Stimulated activated CD8-positive, alpha-beta memory T cell treated with anti-CD3 and anti-CD28 coated beads, Interleukin-12 subunit alpha, Interleukin-12 subunit beta, amount 100 ng/mL, for 1 hour (primary cell): ENCODE results near the gene FGFR4.

ENCODE experiments used
- DNase-seq: peaks from one replicate; pipeline ENCODE4 v3.0.0-alpha.2; 2020; ENCODE audit warnings: low read depth

The FGFR4 gene

DNA sequence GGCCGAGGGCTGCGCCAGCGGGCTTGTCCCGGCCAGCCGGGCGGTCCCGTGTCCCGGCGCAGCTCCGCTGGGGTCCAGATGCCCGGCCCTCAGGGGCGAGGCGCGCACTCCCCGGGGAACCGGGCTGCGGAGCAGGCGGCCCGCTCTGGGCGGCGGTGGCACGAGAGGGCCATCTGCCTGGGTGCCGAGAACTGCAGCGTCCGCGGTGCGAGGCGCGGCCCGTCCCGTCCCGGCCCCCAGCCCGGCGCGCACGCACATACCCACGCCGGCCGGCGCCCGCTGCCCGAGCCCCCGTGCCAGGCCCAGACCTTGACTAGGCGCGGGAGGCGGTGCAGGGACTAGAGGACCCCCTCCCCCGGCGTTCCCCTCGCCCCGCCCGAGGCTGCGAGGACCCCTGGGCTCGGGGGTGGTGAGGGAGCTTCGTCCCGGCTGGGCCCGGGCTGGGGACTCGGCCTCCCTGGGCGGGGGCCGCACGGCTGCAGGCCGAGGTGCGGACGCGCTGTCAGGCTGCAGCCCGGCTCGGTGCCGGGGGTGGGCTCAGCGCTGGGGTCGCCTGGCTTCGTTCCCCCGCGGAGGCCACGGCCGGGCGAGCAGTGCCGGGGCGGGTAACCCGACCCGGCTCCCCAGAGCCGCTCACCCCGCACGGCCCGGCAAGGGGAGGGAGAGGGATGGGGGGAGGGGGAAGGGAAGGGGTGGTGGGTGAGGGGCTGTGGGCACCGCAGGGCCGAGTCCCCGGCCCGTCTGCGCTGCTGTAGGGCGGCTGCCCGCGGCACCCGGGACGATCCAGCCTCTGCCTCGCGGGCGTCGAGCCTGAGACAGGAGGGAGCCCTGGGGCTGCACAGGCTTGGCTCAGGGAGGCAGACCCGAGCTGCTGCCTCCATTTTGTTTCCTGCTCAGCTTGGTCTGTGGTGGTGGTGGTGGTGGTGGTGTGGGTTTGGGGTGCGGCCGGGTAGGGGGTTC is 45.7 kb downstream of the FGFR4 start:
- no peak for DNase-seq

DNA sequence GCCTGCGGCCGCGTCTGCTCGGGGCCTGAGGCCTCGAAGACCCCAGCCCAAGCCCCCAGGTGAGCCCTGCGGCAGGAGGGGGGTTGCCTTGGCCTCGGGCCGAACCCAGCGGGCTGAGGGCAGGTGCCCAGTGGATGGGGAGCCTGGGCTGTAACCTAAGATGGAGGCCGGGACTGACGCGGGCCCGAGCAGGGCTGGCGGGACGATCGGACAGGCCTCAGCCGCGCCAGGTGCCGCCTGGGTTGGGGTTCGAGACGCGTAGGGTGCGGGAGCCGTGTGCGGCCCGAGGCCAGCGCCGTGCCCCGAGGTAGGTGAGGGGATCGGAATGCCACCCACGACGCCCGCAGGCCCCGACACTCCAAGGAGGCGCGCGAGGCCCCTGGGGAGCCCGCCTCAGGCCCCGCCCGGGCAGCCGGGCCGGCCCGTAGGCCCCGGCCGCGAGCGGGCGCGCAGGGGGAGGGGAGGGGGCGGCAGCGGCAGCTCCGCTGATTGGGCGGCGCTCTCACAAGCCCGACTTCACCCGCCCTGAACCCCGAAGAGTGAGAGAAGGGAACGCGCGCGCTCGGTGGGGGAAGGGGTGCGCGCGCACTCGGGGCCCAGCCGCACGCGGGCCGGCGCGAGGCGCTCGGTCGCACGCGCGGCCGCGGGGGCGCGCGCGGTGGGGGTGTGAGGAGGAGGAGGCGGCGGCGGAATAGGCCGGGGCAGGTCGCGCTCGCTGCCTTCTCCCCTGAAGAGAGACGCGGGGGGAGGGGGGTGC is 46.6 kb downstream of the FGFR4 start, which contains the start of gene NSD1:
Gene NSD1, plus strand, starts transcription at position 678 of the 757 bp plus-strand sequence. CDS start 1,331 bp downstream, outside the sequence.
- DNase-seq = peak; percentile 81

DNA sequence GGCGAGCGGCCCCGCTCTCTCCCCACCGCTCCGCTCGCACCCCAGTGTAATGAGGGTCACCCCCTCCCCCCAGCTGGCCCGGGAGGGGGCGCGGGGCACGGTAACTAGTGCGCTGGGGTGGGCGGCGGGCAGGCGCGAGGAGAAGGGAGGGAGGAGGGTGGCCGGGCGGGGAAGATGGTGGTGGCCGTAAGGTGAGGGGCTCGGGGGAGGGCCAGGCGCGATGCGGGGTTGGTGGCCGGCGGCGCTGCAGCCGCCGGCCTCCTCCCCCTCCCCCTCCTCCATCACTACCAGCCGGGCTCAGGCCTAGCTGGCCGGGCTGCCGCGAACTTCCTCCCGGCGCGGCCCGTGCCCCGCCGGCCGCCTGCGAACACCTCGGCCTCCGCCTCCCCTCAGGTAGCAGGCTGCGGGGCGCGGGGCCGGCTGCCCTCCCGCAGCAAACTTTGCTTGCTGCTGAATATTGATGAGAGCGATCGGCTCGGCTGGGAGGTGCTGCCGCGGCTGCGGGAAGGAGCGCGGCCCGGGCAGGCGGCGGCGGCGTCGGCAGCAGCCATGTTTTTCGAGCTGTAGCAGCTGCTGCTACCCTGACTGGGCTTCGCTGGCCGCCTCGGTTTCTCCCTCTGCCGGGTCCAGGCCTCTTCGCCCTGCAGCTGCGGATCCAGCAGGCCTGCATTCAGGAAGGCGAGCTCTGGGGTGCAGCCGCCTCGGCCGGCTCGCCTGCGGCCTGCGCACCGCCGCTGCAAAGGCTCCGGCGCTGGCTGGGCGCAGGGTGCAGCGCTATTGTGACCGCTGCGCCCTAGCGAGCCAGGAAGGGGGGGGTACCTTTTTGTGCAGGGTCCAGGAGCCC is 47.4 kb downstream of the FGFR4 start:
- DNase-seq = no peak

GRCh38 chr5:177134697-177135225 is 48.0 kb downstream of the FGFR4 start:
- no peak for DNase-seq

GRCh38 chr5:177140312-177140711 is 53.6 kb downstream of the FGFR4 start:
- DNase-seq = no peak

DNA sequence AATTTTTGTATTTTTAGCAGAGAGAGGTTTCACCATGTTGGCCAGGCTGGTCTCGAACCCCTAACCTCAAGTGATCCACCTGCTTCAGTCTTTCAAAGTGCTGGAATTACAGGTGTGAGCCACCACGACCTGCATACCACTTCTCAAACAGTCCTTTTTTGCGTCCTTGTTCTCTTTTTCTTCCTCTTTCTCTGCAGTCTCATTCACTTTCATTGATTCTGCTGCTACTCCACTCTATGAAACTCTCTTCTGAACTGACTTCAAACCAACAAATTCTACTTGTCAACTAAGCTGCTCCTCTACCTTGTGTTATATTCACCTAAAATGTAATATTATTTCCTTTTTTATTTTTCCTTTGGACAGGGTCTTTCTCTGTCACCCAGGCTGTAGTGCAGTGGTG is 54.8 kb downstream of the FGFR4 start:
- DNase-seq = no peak

DNA sequence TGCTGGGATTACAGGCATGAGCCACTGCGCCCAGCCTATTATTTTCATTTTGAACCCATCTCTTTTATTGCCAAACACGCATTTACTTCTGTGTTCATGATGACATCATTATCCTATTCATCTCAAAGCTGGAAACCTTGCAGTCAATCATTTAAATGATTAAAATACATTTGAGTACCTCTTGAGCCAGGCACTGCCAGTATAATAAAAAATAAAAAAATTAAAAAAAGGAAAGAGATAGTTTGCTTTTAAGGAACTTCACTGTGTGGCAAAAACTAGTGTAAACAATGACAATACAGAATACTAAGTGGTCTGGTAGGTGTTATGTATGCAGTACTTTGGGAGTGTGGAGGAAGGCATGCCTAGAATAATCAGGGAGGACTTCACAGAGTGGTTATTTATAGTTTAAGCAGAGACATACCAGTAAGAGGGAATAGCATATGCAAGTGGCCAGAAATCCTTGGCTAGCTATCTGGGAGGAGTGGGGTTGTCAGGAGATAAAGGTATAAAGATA is 55.4 kb downstream of the FGFR4 start:
- no peak for DNase-seq

DNA sequence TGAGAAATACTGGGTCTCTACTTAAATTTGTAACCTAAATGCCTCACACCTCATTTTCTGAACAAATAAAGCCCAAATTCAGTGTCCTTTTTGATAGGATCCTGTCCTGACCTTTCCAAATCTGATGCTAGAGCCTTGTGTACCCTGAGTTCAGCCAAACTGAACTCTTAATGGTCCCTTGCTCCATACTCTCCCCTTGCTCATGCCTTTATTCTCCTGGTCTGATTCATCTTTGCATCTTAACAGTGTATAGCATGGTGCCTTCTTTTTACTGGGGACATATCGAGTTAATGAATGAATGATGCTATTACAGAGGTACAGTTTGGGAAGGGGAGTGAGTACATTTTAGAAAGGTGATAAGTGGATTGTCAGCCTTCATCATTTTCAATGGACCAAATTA is 56.1 kb downstream of the FGFR4 start:
- no peak for DNase-seq

DNA sequence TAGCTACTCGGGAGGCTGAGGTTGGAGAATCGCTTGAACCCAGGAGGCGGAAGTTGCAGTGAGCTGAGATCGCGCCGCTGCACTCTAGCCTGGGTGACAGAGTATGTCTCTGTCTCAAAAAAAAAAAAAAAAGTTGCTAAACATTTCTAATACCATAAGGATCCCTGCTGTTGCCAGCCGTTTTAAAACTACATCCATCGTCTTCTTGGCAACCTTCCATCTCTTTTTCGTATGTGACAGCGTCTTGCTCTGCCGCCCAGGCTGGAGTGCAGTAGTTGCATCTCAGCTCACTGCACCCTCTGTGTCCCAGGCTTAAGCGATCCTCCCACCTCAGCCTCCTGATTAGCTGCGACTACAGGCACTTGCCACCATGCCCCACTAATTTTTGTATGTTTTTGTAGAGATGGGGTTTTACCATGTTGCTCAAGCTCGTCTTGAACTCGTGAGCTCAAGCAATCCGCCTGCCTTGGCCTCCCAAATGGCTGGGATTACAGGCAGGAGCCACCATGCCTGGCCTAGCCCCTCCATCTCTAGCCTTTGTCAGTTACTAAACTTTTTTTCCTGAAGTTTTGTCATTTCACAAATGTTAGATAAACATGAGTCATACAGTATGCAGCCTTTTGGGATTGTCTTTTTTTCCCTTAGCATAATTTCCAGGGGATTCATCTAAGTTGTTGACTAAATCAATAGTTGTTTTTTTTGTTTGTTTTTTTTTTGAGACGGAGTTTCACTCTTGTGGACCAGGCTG is 60.4 kb downstream of the FGFR4 start:
- no peak for DNase-seq
